H9 (cell line): Measurements from ENCODE around the gene MRPS15. TPM values are rescaled to one million over a fixed set of nuclear protein-coding genes. Genes with fewer than 3 reads are reported as not detected.

Experiments
- DNase-seq: peaks from one replicate; pipeline ENCODE4 v3.0.0-alpha.2; 2017
- H2AFZ ChIP-seq: one replicate; pipeline ENCODE4 v1.6.1; 2013; ENCODE audit warnings: mild to moderate bottlenecking, low read length, control low read depth, moderate library complexity
- H2AK5ac ChIP-seq: 2 replicates; pipeline ENCODE4 v1.6.1; 2013; ENCODE audit warnings: low read length, control low read depth, mixed read lengths; ENCODE audit not compliant: insufficient read length
- H2BK120ac ChIP-seq: one replicate; pipeline ENCODE4 v1.6.1; 2013; ENCODE audit warnings: low read depth, mild to moderate bottlenecking, low read length, control low read depth, inconsistent platforms; ENCODE audit not compliant: poor library complexity, severe bottlenecking
- H2BK12ac ChIP-seq: 2 replicates; pipeline ENCODE4 v1.6.1; 2013; ENCODE audit warnings: low read length, control low read depth, mixed read lengths, low read depth; ENCODE audit not compliant: insufficient read length
- H2BK15ac ChIP-seq: 2 replicates; pipeline ENCODE4 v1.6.1; 2013; ENCODE audit warnings: low read depth, low read length, control low read depth
- H2BK20ac ChIP-seq: one replicate; pipeline ENCODE4 v1.6.1; 2013; ENCODE audit warnings: low read depth, mild to moderate bottlenecking, low read length, control low read depth, inconsistent platforms; ENCODE audit not compliant: poor library complexity, severe bottlenecking
- H2BK5ac ChIP-seq: 2 replicates; pipeline ENCODE4 v1.6.1; 2013; ENCODE audit warnings: low read length, control low read depth, mixed read lengths; ENCODE audit not compliant: insufficient read length
- H3K14ac ChIP-seq: 2 replicates; pipeline ENCODE4 v1.6.1; 2013; ENCODE audit warnings: low read length, control low read depth; ENCODE audit not compliant: insufficient read depth
- H3K18ac ChIP-seq: 2 replicates; pipeline ENCODE4 v1.6.1; 2013; ENCODE audit warnings: low read depth, mild to moderate bottlenecking, mixed read lengths, low read length, control low read depth; ENCODE audit not compliant: insufficient read length
- H3K23ac ChIP-seq: 2 replicates; pipeline ENCODE4 v1.6.1; 2013; ENCODE audit warnings: low read length, control low read depth, mixed read lengths, low read depth; ENCODE audit not compliant: insufficient read length
- H3K23me2 ChIP-seq: 2 replicates; pipeline ENCODE4 v1.6.1; 2013; ENCODE audit warnings: low read depth, mild to moderate bottlenecking, mixed read lengths, low read length, control low read depth; ENCODE audit not compliant: insufficient read length, poor library complexity, severe bottlenecking
- H3K27ac ChIP-seq: 2 replicates; pipeline ENCODE4 v1.5.1; 2013; ENCODE audit warnings: low read length, control low read depth, mixed read lengths, low read depth; ENCODE audit not compliant: insufficient read length
- H3K27me3 ChIP-seq: 2 replicates; pipeline ENCODE4 v1.6.1; 2013; ENCODE audit warnings: low read length, control low read depth, inconsistent platforms; ENCODE audit not compliant: insufficient read depth
- H3K4ac ChIP-seq: 2 replicates; pipeline ENCODE4 v1.6.1; 2013; ENCODE audit warnings: low read depth, mild to moderate bottlenecking, control low read depth, inconsistent platforms, low read length, moderate library complexity
- H3K4me1 ChIP-seq: 2 replicates; pipeline ENCODE4 v1.6.1; 2013; ENCODE audit warnings: low read length, control low read depth, inconsistent platforms; ENCODE audit not compliant: insufficient read depth
- H3K4me2 ChIP-seq: 2 replicates; pipeline ENCODE4 v1.6.1; 2013; ENCODE audit warnings: low read length, control low read depth, mixed read lengths; ENCODE audit not compliant: insufficient read length, insufficient read depth
- H3K56ac ChIP-seq: 2 replicates; pipeline ENCODE4 v1.6.1; 2013; ENCODE audit warnings: low read depth, mild to moderate bottlenecking, mixed read lengths, low read length, control low read depth; ENCODE audit not compliant: insufficient read length
- H3K79me1 ChIP-seq: 2 replicates; pipeline ENCODE4 v1.6.1; 2013; ENCODE audit warnings: low read depth, mild to moderate bottlenecking, moderate library complexity, low read length, control low read depth, inconsistent platforms; ENCODE audit not compliant: insufficient read depth, poor library complexity, severe bottlenecking
- H3K79me2 ChIP-seq: 2 replicates; pipeline ENCODE4 v1.6.1; 2013; ENCODE audit warnings: low read length, control low read depth, inconsistent platforms; ENCODE audit not compliant: insufficient read depth
- H3K9ac ChIP-seq: 2 replicates; pipeline ENCODE4 v1.6.1; 2013; ENCODE audit warnings: low read length, control low read depth, mixed read lengths; ENCODE audit not compliant: insufficient read length; ENCODE audit errors: extremely low read depth
- H3K9me3 ChIP-seq: one replicate; pipeline ENCODE4 v1.6.1; 2013; ENCODE audit warnings: low read depth, low read length, inconsistent platforms; ENCODE audit not compliant: control insufficient read depth
- H3T11ph ChIP-seq: one replicate; pipeline ENCODE4 v1.6.1; 2013; ENCODE audit warnings: mild to moderate bottlenecking, low read length, control low read depth, inconsistent platforms
- H4K20me1 ChIP-seq: one replicate; pipeline ENCODE4 v1.6.1; 2013; ENCODE audit not compliant: control insufficient read depth, insufficient read length, insufficient read depth
- H4K5ac ChIP-seq: 2 replicates; pipeline ENCODE4 v1.6.1; 2013; ENCODE audit warnings: low read depth, mild to moderate bottlenecking, mixed read lengths, low read length, control low read depth; ENCODE audit not compliant: insufficient read length
- H4K8ac ChIP-seq: replicated peaks from 2 replicates; pipeline ENCODE4 v1.6.1; 2013; ENCODE audit warnings: low read length, control low read depth, mixed read lengths, low read depth; ENCODE audit not compliant: insufficient read length
- H4K91ac ChIP-seq: 2 replicates; pipeline ENCODE4 v1.6.1; 2013; ENCODE audit warnings: low read depth, mild to moderate bottlenecking, moderate library complexity, mixed read lengths, low read length, control low read depth; ENCODE audit not compliant: insufficient read length
- H3K27ac Mint-ChIP-seq, 3 experiments: 2 replicates in 2 of 3; 3 replicates in 1 of 3; pipeline ENCODE4 v1.8.0; 2020 to 2021; ENCODE audit warnings: mixed read lengths in 3 of 3, mild to moderate bottlenecking in 1 of 3, moderate library complexity in 1 of 3
- H3K27me3 Mint-ChIP-seq: 2 replicates; pipeline ENCODE4 v1.8.0; 2021; ENCODE audit warnings: low read depth, mild to moderate bottlenecking, moderate library complexity, mixed read lengths
- H3K36me3 Mint-ChIP-seq, 3 experiments: 2 replicates in 2 of 3; 3 replicates in 1 of 3; pipeline ENCODE4 v1.8.0; 2020 to 2021; ENCODE audit warnings: low read depth in 3 of 3, mixed read lengths in 3 of 3; ENCODE audit not compliant: insufficient read depth in 1 of 3
- H3K4me1 Mint-ChIP-seq, 2 experiments: 2 replicates each; pipeline ENCODE4 v1.8.0; 2020; ENCODE audit warnings: mixed read lengths in 2 of 2
- H3K4me3 Mint-ChIP-seq, 2 experiments: 2 replicates in 1 of 2; 3 replicates in 1 of 2; pipeline ENCODE4 v1.8.0; 2020 to 2021; ENCODE audit warnings: mild to moderate bottlenecking in 2 of 2, mixed read lengths in 2 of 2, moderate library complexity in 1 of 2
- H3K9me3 Mint-ChIP-seq, 2 experiments: 2 replicates in 1 of 2; 3 replicates in 1 of 2; pipeline ENCODE4 v1.8.0; 2020; ENCODE audit warnings: mild to moderate bottlenecking in 2 of 2, mixed read lengths in 2 of 2, moderate library complexity in 1 of 2
- WGBS: extraction: QIAGEN DNeasy Blood & Tissue Kit; methylation state at CpG from one replicate; pipeline ENCODE4 v1.1.7; 2013; ENCODE audit warnings: missing lambda C conversion rate, low lambda C conversion rate, mixed read lengths; ENCODE audit not compliant: insufficient read length; ENCODE audit errors: extremely low coverage; 5-methylcytosine and 5-hydroxymethylcytosine counted together
- total RNA-seq: library from RNA; stranded (reverse); gene quantifications from 2 replicates; pipeline ENCODE4 v1.2.1, GENCODE V29; 2021
- TF ChIP-seq, protein P1 (sequence below): fragments of 200-600 bp; sonication (generic); conservative IDR thresholded peaks from 3 replicates; pipeline ENCODE4 v1.8.0; 2021; ENCODE audit warnings: antibody characterized with exemption, mild to moderate bottlenecking

The MRPS15 gene
- total RNA-seq, 1 experiment from 2014 or later = 111 TPM

DNA sequence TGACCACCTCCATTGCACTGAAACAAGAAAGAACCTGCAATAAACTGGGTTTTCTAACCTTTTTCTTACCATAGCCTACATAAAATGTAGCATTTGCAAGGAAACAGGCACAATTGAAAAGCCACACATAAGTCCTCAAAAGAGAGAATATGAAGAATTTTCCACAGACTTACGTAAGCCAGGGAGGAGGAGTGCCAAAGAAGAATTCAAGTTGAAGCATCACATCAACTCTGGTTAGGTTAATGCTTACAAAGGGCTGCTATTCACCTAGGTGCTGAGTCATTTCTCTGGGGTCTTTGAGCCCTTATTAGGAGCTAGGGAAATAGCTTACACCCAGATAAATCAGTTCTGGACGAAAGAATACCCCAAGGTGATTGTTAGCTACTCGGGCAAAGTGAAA lies 23.5 kb downstream of the MRPS15 start:
- WGBS = no CpG with 5 or more reads among the region's 3 CpGs

More for the DNA sequence above, 23.5 kb downstream of the MRPS15 start:
- H3K27ac ChIP-seq = no peak overlapping the region
- H3K4me1 Mint-ChIP-seq = peaks cover 10% of the 10 kb centered on the region in 2 experiments
- no peak overlapping the region for H4K8ac ChIP-seq
- no peaks in the 10 kb centered on the region for H3K36me3 Mint-ChIP-seq
- no peak for DNase-seq
- no peaks in the 10 kb centered on the region for H3K9me3 Mint-ChIP-seq
- no peak overlapping the region for H4K91ac ChIP-seq
- no peaks in the 10 kb centered on the region for H3K27me3 ChIP-seq
- H3K9me3 ChIP-seq = no peaks in the 10 kb centered on the region
- H2AK5ac ChIP-seq = no peak overlapping the region
- no peaks in the 10 kb centered on the region for H3K79me2 ChIP-seq
- no peaks in the 10 kb centered on the region for H4K20me1 ChIP-seq
- no peak overlapping the region for H3K4me3 Mint-ChIP-seq
- peak overlapping the region; percentile 6 to 29 (median 16); a peak in 1 of 7 replicates for H3K27ac Mint-ChIP-seq
- H3K79me1 ChIP-seq = no peaks in the 10 kb centered on the region
- no peak overlapping the region for H2BK120ac ChIP-seq
- no peak overlapping the region for H3K18ac ChIP-seq
- no peak overlapping the region for H3K4me2 ChIP-seq
- no peaks in the 10 kb centered on the region for H3K27me3 Mint-ChIP-seq
- H3K23ac ChIP-seq = no peak overlapping the region
- H2AFZ ChIP-seq = no peak overlapping the region
- H3K23me2 ChIP-seq = no peaks in the 10 kb centered on the region
- no peak overlapping the region for H3K9ac ChIP-seq
- TF ChIP-seq, protein P1, sequence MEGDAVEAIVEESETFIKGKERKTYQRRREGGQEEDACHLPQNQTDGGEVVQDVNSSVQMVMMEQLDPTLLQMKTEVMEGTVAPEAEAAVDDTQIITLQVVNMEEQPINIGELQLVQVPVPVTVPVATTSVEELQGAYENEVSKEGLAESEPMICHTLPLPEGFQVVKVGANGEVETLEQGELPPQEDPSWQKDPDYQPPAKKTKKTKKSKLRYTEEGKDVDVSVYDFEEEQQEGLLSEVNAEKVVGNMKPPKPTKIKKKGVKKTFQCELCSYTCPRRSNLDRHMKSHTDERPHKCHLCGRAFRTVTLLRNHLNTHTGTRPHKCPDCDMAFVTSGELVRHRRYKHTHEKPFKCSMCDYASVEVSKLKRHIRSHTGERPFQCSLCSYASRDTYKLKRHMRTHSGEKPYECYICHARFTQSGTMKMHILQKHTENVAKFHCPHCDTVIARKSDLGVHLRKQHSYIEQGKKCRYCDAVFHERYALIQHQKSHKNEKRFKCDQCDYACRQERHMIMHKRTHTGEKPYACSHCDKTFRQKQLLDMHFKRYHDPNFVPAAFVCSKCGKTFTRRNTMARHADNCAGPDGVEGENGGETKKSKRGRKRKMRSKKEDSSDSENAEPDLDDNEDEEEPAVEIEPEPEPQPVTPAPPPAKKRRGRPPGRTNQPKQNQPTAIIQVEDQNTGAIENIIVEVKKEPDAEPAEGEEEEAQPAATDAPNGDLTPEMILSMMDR = no peak
- no peak overlapping the region for H2BK15ac ChIP-seq
- H3K56ac ChIP-seq = no peak overlapping the region
- no peak overlapping the region for H2BK12ac ChIP-seq
- no peak overlapping the region for H2BK20ac ChIP-seq
- no peak overlapping the region; the same call in 1 of the 2 replicates for H3K14ac ChIP-seq
- no peak overlapping the region for H3K4ac ChIP-seq
- no peaks in the 10 kb centered on the region for H3K4me1 ChIP-seq
- H3T11ph ChIP-seq = no peak overlapping the region
- no peak overlapping the region for H4K5ac ChIP-seq
- H2BK5ac ChIP-seq = no peak overlapping the region
